HG03103 (cell line): ENCODE measurements around the gene CADPS.

ENCODE experiments used
- ATAC-seq: cut with Tn5 transposase; IDR thresholded peaks from one replicate; pipeline ENCODE4 v1.9.1; 2021; ENCODE audit warnings: low read depth; ENCODE audit not compliant: unreplicated experiment

CADPS gene

DNA sequence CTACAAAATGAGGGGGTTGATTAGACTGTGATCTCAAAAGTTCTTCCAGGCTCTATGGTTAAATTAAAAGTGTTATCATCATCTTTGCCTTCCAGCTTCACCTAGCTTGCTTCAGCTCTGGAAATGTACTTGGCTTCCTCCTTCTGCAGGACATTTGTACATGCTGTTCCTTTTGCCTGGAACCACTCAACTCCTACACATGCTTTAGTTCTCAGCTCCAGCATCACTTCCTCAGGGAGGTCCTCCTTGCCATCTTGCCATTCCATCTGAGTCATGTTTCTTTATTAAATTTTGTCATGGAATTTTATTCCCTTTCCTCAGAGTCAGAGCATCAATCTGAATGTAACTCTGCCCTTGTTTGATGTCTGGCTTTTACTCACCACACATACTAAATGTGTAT is 343.2 kb downstream of the CADPS start:
- ATAC-seq = no peak

DNA sequence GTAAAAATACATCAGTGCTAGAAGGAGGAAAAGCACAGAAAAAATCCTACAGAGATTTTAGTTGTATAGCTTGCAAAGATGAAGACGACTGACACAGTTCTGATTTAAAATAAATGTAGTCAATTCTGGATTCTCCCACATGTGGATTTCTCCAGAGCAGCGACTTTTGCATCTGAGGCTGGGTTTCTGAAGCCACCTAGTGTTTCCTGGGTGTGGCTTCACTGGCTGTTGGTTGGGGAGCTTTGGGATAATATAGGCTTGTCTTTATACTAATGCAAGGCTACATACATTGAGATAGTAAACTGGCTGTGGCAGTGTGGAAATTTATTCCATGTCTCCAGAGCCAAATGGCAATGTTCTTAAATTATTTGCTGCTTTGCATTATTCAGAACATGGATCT is 343.7 kb downstream of the CADPS start:
- ATAC-seq = no peak

DNA sequence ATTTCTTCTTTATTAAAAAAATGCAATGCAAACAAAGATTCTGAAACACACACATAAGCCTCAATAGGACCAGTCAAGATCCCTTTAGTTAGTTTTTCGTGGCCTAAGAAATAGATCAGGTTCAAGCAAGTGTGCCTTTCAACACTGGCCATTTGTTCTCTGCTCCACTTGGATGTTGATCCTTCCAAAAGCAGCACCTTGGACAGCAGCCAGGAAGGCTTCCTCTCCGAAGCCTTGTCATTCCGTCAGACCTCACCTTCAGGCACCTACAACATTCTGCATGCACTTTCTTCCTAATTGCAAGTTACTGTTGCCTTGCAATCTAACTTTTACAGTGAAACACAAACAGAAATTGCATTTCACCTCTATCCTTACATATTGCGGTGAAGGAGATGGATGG is 346.0 kb downstream of the CADPS start:
- ATAC-seq = no peak

DNA sequence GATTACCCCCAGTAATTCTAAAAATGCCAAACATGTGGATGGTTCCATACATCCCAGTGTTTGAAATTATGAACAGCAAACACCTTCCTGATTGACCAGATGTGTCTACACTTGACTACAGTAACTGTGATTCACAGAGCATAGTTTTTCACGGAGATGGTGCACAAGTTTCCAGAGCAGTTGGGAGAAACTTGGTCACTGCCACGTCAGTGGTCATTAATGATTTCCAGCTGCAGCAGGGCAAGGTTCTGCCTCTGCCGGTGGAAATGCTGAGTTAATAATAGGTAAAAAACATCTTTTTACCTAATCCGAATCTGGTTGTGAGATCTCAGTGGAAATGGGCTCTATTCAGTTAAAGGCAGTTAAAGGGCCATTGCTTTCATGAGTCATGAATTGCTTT is 347.7 kb downstream of the CADPS start:
- no peak for ATAC-seq

DNA sequence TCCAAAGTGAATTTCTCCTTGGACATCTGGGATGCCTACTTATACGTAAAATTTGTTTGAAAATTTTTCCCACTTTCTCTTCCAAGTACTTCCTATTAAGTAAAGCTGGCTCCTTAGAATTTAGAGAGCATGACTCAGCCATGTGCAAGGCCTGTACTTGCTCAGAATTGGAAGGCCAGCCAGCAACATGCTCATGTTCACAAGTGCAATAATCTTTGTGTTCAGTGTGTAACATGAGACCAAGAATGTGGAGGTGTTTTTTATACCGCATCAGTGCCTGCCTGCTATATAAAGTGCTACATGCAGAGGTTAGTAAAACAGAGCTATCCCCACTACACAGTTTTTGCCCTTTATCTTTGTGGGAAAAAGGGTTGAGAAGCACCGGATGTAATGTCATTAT is 349.9 kb downstream of the CADPS start:
- ATAC-seq = no peak

DNA sequence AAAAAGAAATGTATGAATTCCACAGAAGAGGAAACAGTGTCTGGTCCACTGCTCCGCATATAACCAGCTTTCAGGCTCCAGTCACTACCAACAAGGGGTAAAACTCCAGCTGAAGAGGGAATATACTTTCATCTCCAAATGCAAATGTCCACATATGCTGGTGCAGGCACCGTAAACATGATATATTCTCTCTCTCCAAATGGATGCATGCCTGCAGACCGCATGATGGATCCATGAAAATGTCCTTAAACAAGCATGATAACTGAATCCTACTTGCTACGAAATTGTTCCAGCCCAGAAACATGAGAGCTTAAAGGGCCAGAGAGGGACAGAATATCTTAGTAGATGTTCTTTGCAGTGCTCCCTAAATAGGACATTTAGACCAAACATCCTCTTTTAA is 351.5 kb downstream of the CADPS start:
- ATAC-seq = no peak

DNA sequence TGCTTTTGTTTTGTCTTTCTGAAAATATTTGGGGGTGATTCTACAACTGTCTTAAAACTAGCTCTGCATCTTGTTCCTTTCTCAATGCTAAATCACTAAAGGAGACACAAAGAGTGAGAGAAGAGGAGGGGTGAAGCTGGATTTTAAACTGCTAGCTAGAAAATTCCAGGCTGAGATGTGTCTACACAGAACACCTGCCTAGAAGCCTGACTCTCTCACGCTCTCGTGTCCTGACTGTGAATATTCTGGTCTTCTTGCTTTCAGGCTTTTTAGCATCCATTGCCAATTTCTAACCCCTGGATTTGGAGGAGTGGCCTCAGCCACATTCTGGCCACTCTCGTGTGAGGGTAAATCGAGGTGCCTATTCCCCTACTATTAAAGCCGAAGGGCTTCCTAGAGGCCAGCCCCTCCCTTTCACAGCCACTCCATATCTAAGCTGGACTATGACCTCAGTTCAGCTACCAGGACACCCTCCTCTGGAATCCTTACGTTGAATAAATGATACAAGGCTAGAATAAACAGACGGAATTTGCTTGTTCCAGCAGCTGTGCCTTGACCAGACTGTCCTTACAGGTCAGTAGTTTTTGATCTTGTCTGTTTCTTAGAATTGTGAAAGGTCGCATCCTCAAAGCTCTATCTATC is 353.6 kb downstream of the CADPS start:
- ATAC-seq = no peak

DNA sequence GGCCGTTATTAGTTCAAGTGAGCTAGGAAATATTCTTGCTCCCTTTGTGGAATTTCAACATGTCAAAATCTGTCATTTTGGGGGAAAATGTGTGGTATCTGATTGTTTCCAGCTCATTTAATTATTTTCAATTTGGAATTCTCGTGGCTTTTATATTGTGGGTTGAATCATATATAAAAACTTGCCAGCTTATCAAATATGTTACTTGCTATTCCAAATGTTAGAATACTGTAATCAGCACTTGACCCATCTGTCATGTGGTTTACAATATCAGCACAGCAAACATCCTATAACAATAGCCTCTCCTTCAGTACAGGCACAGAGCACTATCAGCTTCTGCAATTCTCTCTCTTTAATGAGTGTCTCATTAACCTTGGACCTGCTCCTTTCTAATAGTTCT is 371.7 kb downstream of the CADPS start:
- no peak for ATAC-seq

DNA sequence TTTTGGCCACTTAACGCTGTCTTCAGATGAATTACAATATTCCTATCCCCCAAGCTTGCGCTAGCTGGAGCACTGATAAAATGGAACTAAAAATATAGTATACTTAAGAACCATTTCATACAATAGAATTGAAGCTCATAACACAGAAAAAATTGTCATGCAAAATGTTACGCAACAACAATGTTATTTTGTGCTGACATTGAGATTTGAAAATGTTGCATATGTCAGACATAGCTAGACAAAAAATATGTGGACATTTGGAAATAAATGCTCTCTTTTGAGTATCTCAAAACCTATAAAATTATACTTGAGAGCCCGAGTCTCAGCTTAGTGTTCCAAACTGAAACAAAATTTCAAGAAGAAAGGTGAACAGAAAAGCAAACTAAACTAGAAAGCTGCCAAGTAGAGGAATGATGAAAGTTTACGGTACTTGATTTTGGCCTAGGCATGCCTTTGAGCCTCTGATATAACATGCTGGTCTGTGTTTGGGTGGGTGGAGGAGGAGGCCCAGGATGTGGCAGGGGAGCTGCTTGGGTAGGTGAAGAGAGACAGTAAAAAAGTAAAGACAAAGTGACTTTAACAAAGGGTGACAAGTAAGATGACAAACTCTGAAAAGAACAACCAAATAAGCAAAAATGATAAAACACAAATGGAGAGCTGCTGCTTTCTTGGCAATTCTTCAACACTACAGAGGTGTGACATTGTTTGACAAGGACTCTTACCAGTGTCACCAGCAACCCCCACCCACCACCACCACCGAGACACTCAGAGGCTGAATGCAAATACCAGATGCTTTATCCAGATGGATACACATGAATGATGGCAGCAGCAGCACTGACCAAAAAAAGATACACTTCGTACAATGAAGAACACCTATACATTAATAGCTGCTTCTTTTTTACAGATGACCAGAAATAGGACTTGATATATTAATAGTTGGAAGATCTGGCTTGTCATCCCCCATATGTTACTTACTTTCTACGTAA is 372.6 kb downstream of the CADPS start:
- no peak for ATAC-seq

DNA sequence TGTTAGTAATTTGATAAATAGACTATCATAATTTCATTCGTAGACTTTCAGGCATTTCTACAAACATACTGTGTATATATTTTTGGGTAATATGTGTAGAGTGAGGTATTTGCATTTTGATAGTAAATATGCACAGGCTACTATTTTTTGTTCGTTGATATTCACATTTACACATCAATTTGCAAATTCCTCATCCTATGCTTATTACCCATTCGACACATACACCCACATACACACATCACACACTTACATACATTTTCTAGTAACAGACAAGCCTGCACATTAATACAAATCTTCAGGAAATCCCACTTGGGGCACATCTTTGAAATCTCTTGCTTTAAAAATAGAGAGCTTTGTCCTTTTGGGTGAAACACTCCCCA is 373.9 kb downstream of the CADPS start:
- no peak for ATAC-seq

DNA sequence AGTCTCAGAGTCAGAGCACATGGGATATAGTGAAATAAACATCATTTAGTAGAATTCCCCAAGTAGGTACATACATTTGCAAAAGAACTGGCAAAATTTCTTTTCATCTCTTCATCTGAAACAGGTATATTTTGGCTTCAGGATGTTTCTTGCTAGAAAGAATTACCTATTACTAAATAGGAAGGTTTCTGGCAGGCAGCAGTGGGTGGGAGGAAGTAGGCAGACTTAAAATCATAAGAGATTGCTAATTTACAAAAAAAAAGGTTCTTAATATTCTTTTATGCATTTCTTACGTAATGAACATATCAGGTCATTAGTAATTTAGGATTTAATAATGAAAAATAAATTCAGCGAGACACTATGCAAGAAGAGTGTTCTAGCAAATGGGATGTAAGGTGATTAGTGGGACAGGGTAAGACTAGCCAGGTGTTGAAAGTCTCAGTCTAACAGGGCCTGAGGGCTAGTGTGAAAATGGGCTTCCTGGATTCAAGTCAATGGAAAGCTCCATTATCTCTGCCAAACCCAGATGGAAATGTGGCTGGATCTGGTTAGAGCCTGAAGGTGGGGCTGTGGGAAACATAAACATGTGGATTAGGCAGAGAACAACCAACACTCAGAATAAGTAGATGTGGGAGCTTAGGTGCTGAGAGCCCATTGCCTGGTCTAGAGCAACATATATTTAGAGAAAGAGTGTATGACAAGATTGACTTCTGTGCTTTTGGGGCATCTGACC is 374.5 kb downstream of the CADPS start:
- ATAC-seq = no peak

DNA sequence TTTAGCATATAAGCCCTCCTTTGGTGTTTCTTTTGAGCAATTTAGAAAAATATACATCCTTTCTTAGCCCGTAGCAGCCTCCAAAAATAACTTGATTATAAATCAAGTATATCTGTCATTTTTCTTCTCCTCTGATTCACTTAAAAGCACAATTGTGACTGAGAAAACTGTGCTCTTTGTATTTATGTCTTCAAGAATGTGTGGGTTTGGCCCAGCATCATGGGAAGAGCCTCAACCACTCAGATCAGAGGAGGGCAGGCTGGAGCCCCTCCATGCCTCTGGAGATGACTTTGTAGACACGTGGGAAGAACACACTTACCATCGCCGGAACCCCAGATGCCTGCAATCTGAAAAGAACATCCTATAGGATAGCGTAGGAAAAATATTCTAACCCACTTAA is 378.1 kb downstream of the CADPS start:
- no peak for ATAC-seq

DNA sequence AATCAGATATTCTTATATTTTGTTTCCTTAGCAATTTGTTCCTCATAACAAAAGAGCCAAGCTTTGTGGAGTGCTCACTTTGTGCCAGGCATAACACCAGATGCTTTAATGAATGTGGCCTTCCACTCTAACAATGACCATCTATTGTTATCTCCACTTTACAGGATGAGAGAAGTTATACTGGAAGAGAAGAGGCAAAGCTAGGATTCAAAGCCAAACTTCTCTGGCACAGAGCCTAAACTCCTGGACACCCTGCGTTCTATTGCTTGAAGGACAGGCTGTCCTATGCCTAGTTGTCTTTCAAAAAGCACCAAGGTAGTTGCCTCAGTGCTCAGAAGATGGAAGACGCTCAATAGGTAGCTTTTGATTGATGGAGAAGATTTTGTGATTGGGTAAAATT is 378.7 kb downstream of the CADPS start:
- no peak for ATAC-seq

DNA sequence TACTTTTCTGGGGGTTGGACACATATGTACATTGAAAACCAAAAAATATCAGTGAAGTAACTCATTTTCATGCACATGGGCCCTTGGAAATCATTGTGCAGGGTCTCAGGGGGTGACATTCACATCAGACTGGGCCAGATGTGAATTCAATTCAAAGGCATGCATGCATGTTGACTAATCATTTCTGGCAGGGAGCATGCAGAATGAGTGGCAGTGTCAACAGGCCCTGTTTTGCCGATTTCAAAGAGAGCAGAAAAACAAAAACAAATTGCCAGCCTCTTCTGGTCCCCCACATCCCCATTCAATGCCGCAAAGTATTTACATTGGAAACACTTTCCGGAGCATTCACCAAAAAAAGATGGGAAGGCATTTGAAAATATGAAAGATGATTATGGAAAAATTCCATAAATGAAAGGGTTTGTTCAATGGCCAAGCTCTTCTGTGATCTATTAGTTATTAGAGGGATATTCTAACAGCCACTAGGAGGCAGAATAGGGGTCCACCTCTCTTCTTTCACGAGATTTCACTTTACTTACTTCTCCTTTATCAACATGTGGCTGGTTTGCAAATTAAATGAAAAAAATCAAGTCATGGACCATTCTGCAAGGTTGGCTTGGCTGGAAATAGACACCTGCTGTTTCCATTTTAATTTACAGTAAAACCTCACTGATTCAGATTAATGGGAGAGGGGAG is 382.0 kb downstream of the CADPS start:
- no peak for ATAC-seq

DNA sequence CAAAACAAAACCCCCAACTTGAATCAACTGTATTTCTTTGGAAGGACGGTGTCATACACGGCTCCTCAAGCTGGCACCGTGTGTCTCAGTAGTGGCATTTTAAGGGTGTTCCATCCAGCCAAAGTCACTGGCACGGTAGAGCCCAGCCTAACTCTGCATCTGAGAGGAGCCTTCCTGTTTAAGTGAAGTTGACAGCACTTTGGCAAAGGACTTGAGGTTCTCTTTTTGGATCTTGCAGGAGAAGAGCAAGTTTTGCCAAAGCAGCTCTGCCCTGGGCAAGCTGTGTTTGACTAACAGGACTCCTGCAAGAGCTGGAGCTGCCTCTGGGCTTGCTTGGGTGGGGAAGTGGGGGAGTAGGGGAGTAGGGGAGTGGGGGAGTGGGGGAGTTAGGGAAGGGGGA is 392.3 kb downstream of the CADPS start:
- ATAC-seq = no peak

DNA sequence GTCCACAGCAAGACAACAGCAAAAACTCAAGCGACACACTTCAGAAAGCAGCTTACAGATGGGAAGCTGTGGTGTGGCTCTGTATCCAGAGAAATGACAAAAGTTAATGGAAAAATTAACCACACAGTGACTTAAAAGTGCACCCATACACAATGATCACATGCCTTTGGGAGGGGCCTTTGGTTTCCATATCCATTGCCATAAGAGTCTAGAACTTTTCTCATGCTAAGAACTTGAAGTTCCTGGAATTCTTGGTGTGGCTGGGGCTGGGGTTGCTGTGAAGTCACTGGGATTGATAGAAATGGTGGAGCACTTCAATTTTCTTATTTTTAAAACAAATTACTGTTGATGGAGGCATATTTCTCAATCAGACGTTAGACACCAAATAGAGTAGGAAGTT is 393.3 kb downstream of the CADPS start:
- no peak for ATAC-seq

DNA sequence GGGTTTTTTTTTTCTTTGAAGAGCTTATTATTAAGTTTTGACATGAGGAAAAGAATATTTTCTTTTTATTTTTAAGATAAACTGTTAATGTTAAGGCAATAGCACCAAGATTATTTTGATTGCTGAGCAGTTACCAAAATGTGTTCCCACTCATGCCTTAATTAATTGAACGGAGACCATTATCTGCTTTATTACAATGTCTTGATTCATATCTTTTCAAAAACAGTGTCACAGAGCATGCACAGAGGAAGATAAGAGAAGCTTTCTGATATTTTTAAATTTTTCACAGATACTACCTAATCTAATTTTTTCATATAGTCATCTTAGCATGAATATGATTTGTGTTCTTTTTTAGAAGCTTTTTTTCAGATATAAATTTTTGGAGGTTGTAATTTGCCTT is 395.2 kb downstream of the CADPS start:
- ATAC-seq = no peak

DNA sequence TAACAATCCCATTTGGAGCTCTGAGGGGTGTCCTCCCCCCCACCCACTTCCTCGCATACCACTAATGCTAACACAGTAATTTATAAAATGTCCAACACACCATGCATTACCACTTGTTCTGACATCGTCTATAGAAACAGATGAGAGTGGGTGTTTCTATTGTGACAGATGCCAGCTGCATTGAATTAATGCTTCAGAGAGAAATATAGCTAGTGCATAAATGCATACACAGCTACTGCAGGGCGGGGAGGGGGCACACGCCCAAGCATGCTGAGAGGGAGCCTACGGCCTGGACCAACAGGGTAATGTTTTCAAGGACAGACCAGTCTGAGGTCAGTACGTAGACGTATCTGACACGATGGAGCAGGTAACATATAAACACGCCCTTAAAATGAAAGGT is 395.9 kb downstream of the CADPS start:
- no peak for ATAC-seq

DNA sequence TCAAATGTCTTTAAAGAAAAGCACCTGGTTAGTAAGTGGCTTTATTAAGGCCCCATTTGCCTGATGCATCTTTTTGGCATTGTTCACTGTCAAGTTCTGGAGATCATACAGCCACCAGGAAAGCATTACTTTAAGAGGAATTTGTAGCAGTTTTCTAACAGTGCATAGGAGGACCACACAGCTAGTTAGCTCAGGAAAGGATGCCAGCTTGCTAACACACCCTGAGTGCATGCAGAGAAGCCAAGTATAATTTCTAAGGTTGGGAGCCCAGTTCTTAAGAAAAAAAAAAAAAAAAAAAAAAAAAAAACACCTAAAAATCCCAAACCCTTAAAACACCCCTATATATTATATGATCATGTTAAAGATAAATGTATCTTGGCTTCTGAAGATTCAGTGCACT is 399.9 kb downstream of the CADPS start:
- no peak for ATAC-seq

DNA sequence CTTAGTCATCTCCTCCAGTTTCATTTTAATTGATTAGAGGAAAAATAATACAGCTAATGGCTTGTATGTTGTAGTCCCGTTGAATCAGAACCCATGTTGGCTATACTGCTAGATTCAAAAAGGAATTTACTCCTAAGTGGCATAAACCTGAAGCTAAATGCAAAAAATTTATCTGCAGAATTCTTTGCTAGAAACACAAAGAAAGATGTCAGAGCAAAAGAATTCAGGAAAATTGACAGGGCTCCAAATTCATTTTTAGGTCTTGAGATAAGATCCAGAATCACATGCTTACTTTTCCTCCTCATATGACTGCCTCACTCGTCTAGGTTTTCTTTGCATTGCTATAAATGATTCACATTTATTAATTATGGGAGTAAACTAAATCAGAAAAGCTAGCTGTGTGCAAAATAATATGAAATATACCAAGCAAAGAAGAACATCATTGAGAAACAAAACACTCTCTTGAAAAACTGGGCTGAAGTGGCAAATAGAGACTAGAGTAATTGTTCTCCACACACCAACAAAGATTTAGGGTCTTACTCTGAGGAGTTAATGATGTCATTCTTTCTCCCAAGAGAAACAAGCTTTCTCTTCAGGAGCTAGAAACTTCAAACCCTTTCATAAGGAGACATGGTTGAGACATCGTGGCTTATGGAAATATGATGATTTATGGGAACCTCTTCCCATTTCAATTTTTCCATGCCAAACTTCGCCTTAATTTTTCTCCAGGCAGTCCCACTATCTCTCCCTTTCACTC is 407.1 kb downstream of the CADPS start:
- no peak for ATAC-seq
